H9 (cell line): ENCODE measurements around the gene BMPER. TPM values are rescaled to one million over a fixed set of nuclear protein-coding genes. Genes with fewer than 3 reads are reported as not detected.

ENCODE experiments used
- DNase-seq: peaks from one replicate; pipeline ENCODE4 v3.0.0-alpha.2; 2017
- H2AFZ ChIP-seq: one replicate; pipeline ENCODE4 v1.6.1; 2013; ENCODE audit warnings: mild to moderate bottlenecking, low read length, control low read depth, moderate library complexity
- H2AK5ac ChIP-seq: 2 replicates; pipeline ENCODE4 v1.6.1; 2013; ENCODE audit warnings: low read length, control low read depth, mixed read lengths; ENCODE audit not compliant: insufficient read length
- H2BK120ac ChIP-seq: one replicate; pipeline ENCODE4 v1.6.1; 2013; ENCODE audit warnings: low read depth, mild to moderate bottlenecking, low read length, control low read depth, inconsistent platforms; ENCODE audit not compliant: poor library complexity, severe bottlenecking
- H2BK12ac ChIP-seq: 2 replicates; pipeline ENCODE4 v1.6.1; 2013; ENCODE audit warnings: low read length, control low read depth, mixed read lengths, low read depth; ENCODE audit not compliant: insufficient read length
- H2BK15ac ChIP-seq: 2 replicates; pipeline ENCODE4 v1.6.1; 2013; ENCODE audit warnings: low read depth, low read length, control low read depth
- H2BK20ac ChIP-seq: one replicate; pipeline ENCODE4 v1.6.1; 2013; ENCODE audit warnings: low read depth, mild to moderate bottlenecking, low read length, control low read depth, inconsistent platforms; ENCODE audit not compliant: poor library complexity, severe bottlenecking
- H2BK5ac ChIP-seq: 2 replicates; pipeline ENCODE4 v1.6.1; 2013; ENCODE audit warnings: low read length, control low read depth, mixed read lengths; ENCODE audit not compliant: insufficient read length
- H3K14ac ChIP-seq: 2 replicates; pipeline ENCODE4 v1.6.1; 2013; ENCODE audit warnings: low read length, control low read depth; ENCODE audit not compliant: insufficient read depth
- H3K18ac ChIP-seq: 2 replicates; pipeline ENCODE4 v1.6.1; 2013; ENCODE audit warnings: low read depth, mild to moderate bottlenecking, mixed read lengths, low read length, control low read depth; ENCODE audit not compliant: insufficient read length
- H3K23ac ChIP-seq: 2 replicates; pipeline ENCODE4 v1.6.1; 2013; ENCODE audit warnings: low read length, control low read depth, mixed read lengths, low read depth; ENCODE audit not compliant: insufficient read length
- H3K23me2 ChIP-seq: 2 replicates; pipeline ENCODE4 v1.6.1; 2013; ENCODE audit warnings: low read depth, mild to moderate bottlenecking, mixed read lengths, low read length, control low read depth; ENCODE audit not compliant: insufficient read length, poor library complexity, severe bottlenecking
- H3K27ac ChIP-seq: 2 replicates; pipeline ENCODE4 v1.5.1; 2013; ENCODE audit warnings: low read length, control low read depth, mixed read lengths, low read depth; ENCODE audit not compliant: insufficient read length
- H3K27me3 ChIP-seq: 2 replicates; pipeline ENCODE4 v1.6.1; 2013; ENCODE audit warnings: low read length, control low read depth, inconsistent platforms; ENCODE audit not compliant: insufficient read depth
- H3K4ac ChIP-seq: 2 replicates; pipeline ENCODE4 v1.6.1; 2013; ENCODE audit warnings: low read depth, mild to moderate bottlenecking, control low read depth, inconsistent platforms, low read length, moderate library complexity
- H3K4me1 ChIP-seq: 2 replicates; pipeline ENCODE4 v1.6.1; 2013; ENCODE audit warnings: low read length, control low read depth, inconsistent platforms; ENCODE audit not compliant: insufficient read depth
- H3K4me2 ChIP-seq: 2 replicates; pipeline ENCODE4 v1.6.1; 2013; ENCODE audit warnings: low read length, control low read depth, mixed read lengths; ENCODE audit not compliant: insufficient read length, insufficient read depth
- H3K56ac ChIP-seq: 2 replicates; pipeline ENCODE4 v1.6.1; 2013; ENCODE audit warnings: low read depth, mild to moderate bottlenecking, mixed read lengths, low read length, control low read depth; ENCODE audit not compliant: insufficient read length
- H3K79me1 ChIP-seq: 2 replicates; pipeline ENCODE4 v1.6.1; 2013; ENCODE audit warnings: low read depth, mild to moderate bottlenecking, moderate library complexity, low read length, control low read depth, inconsistent platforms; ENCODE audit not compliant: insufficient read depth, poor library complexity, severe bottlenecking
- H3K79me2 ChIP-seq: 2 replicates; pipeline ENCODE4 v1.6.1; 2013; ENCODE audit warnings: low read length, control low read depth, inconsistent platforms; ENCODE audit not compliant: insufficient read depth
- H3K9ac ChIP-seq: 2 replicates; pipeline ENCODE4 v1.6.1; 2013; ENCODE audit warnings: low read length, control low read depth, mixed read lengths; ENCODE audit not compliant: insufficient read length; ENCODE audit errors: extremely low read depth
- H3K9me3 ChIP-seq: one replicate; pipeline ENCODE4 v1.6.1; 2013; ENCODE audit warnings: low read depth, low read length, inconsistent platforms; ENCODE audit not compliant: control insufficient read depth
- H3T11ph ChIP-seq: one replicate; pipeline ENCODE4 v1.6.1; 2013; ENCODE audit warnings: mild to moderate bottlenecking, low read length, control low read depth, inconsistent platforms
- H4K20me1 ChIP-seq: one replicate; pipeline ENCODE4 v1.6.1; 2013; ENCODE audit not compliant: control insufficient read depth, insufficient read length, insufficient read depth
- H4K5ac ChIP-seq: 2 replicates; pipeline ENCODE4 v1.6.1; 2013; ENCODE audit warnings: low read depth, mild to moderate bottlenecking, mixed read lengths, low read length, control low read depth; ENCODE audit not compliant: insufficient read length
- H4K8ac ChIP-seq: replicated peaks from 2 replicates; pipeline ENCODE4 v1.6.1; 2013; ENCODE audit warnings: low read length, control low read depth, mixed read lengths, low read depth; ENCODE audit not compliant: insufficient read length
- H4K91ac ChIP-seq: 2 replicates; pipeline ENCODE4 v1.6.1; 2013; ENCODE audit warnings: low read depth, mild to moderate bottlenecking, moderate library complexity, mixed read lengths, low read length, control low read depth; ENCODE audit not compliant: insufficient read length
- H3K27ac Mint-ChIP-seq, 3 experiments: 2 replicates in 2 of 3; 3 replicates in 1 of 3; pipeline ENCODE4 v1.8.0; 2020 to 2021; ENCODE audit warnings: mixed read lengths in 3 of 3, mild to moderate bottlenecking in 1 of 3, moderate library complexity in 1 of 3
- H3K27me3 Mint-ChIP-seq: 2 replicates; pipeline ENCODE4 v1.8.0; 2021; ENCODE audit warnings: low read depth, mild to moderate bottlenecking, moderate library complexity, mixed read lengths
- H3K36me3 Mint-ChIP-seq, 3 experiments: 2 replicates in 2 of 3; 3 replicates in 1 of 3; pipeline ENCODE4 v1.8.0; 2020 to 2021; ENCODE audit warnings: low read depth in 3 of 3, mixed read lengths in 3 of 3; ENCODE audit not compliant: insufficient read depth in 1 of 3
- H3K4me1 Mint-ChIP-seq, 2 experiments: 2 replicates each; pipeline ENCODE4 v1.8.0; 2020; ENCODE audit warnings: mixed read lengths in 2 of 2
- H3K4me3 Mint-ChIP-seq, 2 experiments: 2 replicates in 1 of 2; 3 replicates in 1 of 2; pipeline ENCODE4 v1.8.0; 2020 to 2021; ENCODE audit warnings: mild to moderate bottlenecking in 2 of 2, mixed read lengths in 2 of 2, moderate library complexity in 1 of 2
- H3K9me3 Mint-ChIP-seq, 2 experiments: 2 replicates in 1 of 2; 3 replicates in 1 of 2; pipeline ENCODE4 v1.8.0; 2020; ENCODE audit warnings: mild to moderate bottlenecking in 2 of 2, mixed read lengths in 2 of 2, moderate library complexity in 1 of 2
- CTCF ChIP-seq: fragments of 200-600 bp; sonication (generic); conservative IDR thresholded peaks from 3 replicates; pipeline ENCODE4 v1.8.0; 2021; ENCODE audit warnings: antibody characterized with exemption, mild to moderate bottlenecking
- WGBS: extraction: QIAGEN DNeasy Blood & Tissue Kit; methylation state at CpG from one replicate; pipeline ENCODE4 v1.1.7; 2013; ENCODE audit warnings: missing lambda C conversion rate, low lambda C conversion rate, mixed read lengths; ENCODE audit not compliant: insufficient read length; ENCODE audit errors: extremely low coverage; 5-methylcytosine and 5-hydroxymethylcytosine counted together
- total RNA-seq: library from RNA; stranded (reverse); gene quantifications from 2 replicates; pipeline ENCODE4 v1.2.1, GENCODE V29; 2021

The BMPER gene
- total RNA-seq, 1 experiment from 2014 or later, result 0.20 TPM

DNA sequence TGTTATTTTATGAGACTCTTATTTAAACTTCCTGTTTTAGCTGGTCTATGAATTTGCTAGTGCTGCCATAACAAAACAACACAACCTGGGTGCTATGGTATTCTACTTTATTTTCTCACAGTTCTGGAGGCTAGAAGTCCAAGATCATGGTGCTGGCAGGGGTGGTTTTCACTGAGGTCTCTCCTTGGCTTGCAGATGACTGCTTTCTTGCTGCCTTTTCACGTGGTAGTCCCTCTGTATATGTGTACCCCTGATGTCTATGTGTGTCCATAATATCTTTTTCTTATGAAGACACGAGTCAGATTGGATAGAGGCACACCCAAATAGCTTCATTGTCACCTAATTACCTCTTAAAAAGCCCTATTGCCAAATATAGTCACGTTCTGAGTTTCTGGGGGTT lies 270.5 kb downstream of the BMPER start:
- no peak for TF ChIP-seq CTCF
- Histone ChIP-seq H2AFZ (no peak overlapping the region), H3K27me3 (no peaks in the 10 kb centered on the region), H4K8ac (no peak overlapping the region), H4K20me1 (no peaks in the 10 kb centered on the region), H3K27ac (no peak overlapping the region), H3K18ac (no peak overlapping the region), H4K5ac (no peak overlapping the region), H3K56ac (no peak overlapping the region), H3K4me2 (peak overlapping the region; percentile 45), H3K4me1 (peaks cover 6% of the 10 kb centered on the region; the same call in 1 of the 2 replicates), H3K23ac (no peak overlapping the region), H3K4ac (no peak overlapping the region), H3K9ac (no peak overlapping the region), H3T11ph (no peak overlapping the region), H3K14ac (no peak overlapping the region), H2BK5ac (no peak overlapping the region), H2BK20ac (no peak overlapping the region), H4K91ac (no peak overlapping the region), H3K79me2 (no peaks in the 10 kb centered on the region), H2BK12ac (no peak overlapping the region), H2BK15ac (no peak overlapping the region), H2AK5ac (no peak overlapping the region), H2BK120ac (no peak overlapping the region), H3K79me1 (no peaks in the 10 kb centered on the region), H3K9me3 (no peaks in the 10 kb centered on the region), H3K23me2 (no peaks in the 10 kb centered on the region)
- H3K4me1 Mint-ChIP-seq, result peaks cover 18 to 21% of the 10 kb centered on the region in 2 experiments
- H3K27ac Mint-ChIP-seq, result no peak overlapping the region
- peak overlapping the region; percentile 50 to 82; a peak in 3 of 5 replicates for H3K4me3 Mint-ChIP-seq
- H3K36me3 Mint-ChIP-seq, result peaks cover 1 to 10% (median 10%) of the 10 kb centered on the region in 3 experiments; a peak in 5 of 7 replicates
- peaks cover 5 to 8% of the 10 kb centered on the region in 2 experiments; a peak in 4 of 5 replicates for H3K9me3 Mint-ChIP-seq
- H3K27me3 Mint-ChIP-seq, result no peaks in the 10 kb centered on the region; the same call in 1 of the 2 replicates
- no CpG with 5 or more reads among the region's 3 CpGs for WGBS
- DNase-seq, result no peak
